Stimulated activated CD4-positive, alpha-beta T cell treated with anti-CD3 and anti-CD28 coated beads, TNF-alpha, amount 100 ng/mL, for 1 hour (primary cell): ENCODE results near the gene TTC21A.

Source experiments
- DNase-seq, 3 donors: peaks; one replicate each; pipeline ENCODE4 v3.0.0-alpha.2; 2020; ENCODE audit warnings: low read depth in 3 of 3, low spot score in 1 of 3

Gene TTC21A

GRCh38 chr3:39114456-39114855, 7.0 kb downstream of the TTC21A start:
- no peak for DNase-seq

- no peak for DNase-seq
Observed at GRCh38 chr3:39115870-39116269, 8.4 kb downstream of the TTC21A start.

- DNase-seq, result no peak
Observed at GRCh38 chr3:39118079-39118478, 10.6 kb downstream of the TTC21A start.

GRCh38 chr3:39118931-39119660, 11.6 kb downstream of the TTC21A start:
- no peak for DNase-seq

GRCh38 chr3:39121621-39122020, 14.1 kb downstream of the TTC21A start:
- DNase-seq, result no peak

- no peak for DNase-seq
Observed at GRCh38 chr3:39122813-39123212, 15.3 kb downstream of the TTC21A start.

GRCh38 chr3:39124876-39125840, 17.7 kb downstream of the TTC21A start:
- no peak for DNase-seq

GRCh38 chr3:39125841-39126500, 18.5 kb downstream of the TTC21A start:
- DNase-seq, result no peak

- no peak for DNase-seq
Observed at GRCh38 chr3:39126532-39127071, 19.1 kb downstream of the TTC21A start.

- DNase-seq, result no peak
Observed at GRCh38 chr3:39127269-39127907, 19.9 kb downstream of the TTC21A start.

GRCh38 chr3:39127908-39128304, 20.4 kb downstream of the TTC21A start:
- no peak for DNase-seq

- no peak for DNase-seq
Observed at GRCh38 chr3:39128951-39129350, 21.5 kb downstream of the TTC21A start.

GRCh38 chr3:39130026-39130425, 22.5 kb downstream of the TTC21A start:
- DNase-seq, result no peak

GRCh38 chr3:39130693-39131265, 23.3 kb downstream of the TTC21A start:
- no peak for DNase-seq

- DNase-seq, result no peak
Observed at GRCh38 chr3:39132096-39133092, 24.9 kb downstream of the TTC21A start.

- DNase-seq, result no peak
Observed at GRCh38 chr3:39133093-39133490, 25.6 kb downstream of the TTC21A start.

- DNase-seq, result no peak
Observed at GRCh38 chr3:39133822-39134221, 26.3 kb downstream of the TTC21A start.

- no peak for DNase-seq
Observed at GRCh38 chr3:39134305-39134704, 26.8 kb downstream of the TTC21A start.

GRCh38 chr3:39135170-39135805, 27.8 kb downstream of the TTC21A start:
- no peak for DNase-seq
